Measurements from ENCODE around the gene GJB5.
"Not testable (repeated sequence)": the region's sequence is repeated elsewhere in the genome, so short reads cannot be mapped to it uniquely, and the experiment has no call there.

- TF ChIP-seq CTCF, EZH2, EZH2phosphoT487 (IDR thresholded peaks at IDR 0.05): not testable (repeated sequence)
These were observed 18.3 kb downstream of the GJB5 start for GRCh38 chr1:34773114-34773513.

Measured in neural progenitor cell (in vitro differentiated cells).